Measurements from ENCODE around the gene UNC79.
"Not testable (repeated sequence)": the region's sequence is repeated elsewhere in the genome, so short reads cannot be mapped to it uniquely, and the experiment has no call there.

Gene UNC79

GRCh38 chr14:93430315-93431035, at the start of gene UNC79:
Gene UNC79, plus strand, starts transcription at chr14:93430939. Its CDS starts 91 bp downstream, at chr14:93431030.
- no peak for DNase-seq

- DNase-seq, result no peak
These were observed 49.1 kb upstream of the UNC79 start for GRCh38 chr14:93381644-93382043.

- not testable (repeated sequence) for DNase-seq
These were observed 46.5 kb upstream of the UNC79 start for GRCh38 chr14:93384256-93384655.

- DNase-seq, result no peak
These were observed 35.5 kb upstream of the UNC79 start for GRCh38 chr14:93395231-93395630.

GRCh38 chr14:93396456-93396855, 34.3 kb upstream of the UNC79 start:
- no peak for DNase-seq

GRCh38 chr14:93398491-93398890, 32.2 kb upstream of the UNC79 start:
- DNase-seq, result no peak

- no peak for DNase-seq
These were observed 27.8 kb upstream of the UNC79 start for GRCh38 chr14:93402951-93403350.

- DNase-seq, result no peak
These were observed 20.7 kb upstream of the UNC79 start for GRCh38 chr14:93410021-93410420.

GRCh38 chr14:93410893-93411292, 19.8 kb upstream of the UNC79 start:
- no peak for DNase-seq

GRCh38 chr14:93425136-93425535, 5.6 kb upstream of the UNC79 start:
- DNase-seq, result not testable (repeated sequence)

- no peak for DNase-seq
These were observed 4.0 kb upstream of the UNC79 start for GRCh38 chr14:93426750-93427149.

- no peak for DNase-seq
These were observed 414 bp downstream of the UNC79 start for GRCh38 chr14:93431036-93431670.

- no peak for DNase-seq
These were observed 23.5 kb downstream of the UNC79 start for GRCh38 chr14:93454224-93454623.

GRCh38 chr14:93456356-93456755, 25.6 kb downstream of the UNC79 start:
- DNase-seq, result no peak

GRCh38 chr14:93458234-93458633, 27.5 kb downstream of the UNC79 start:
- no peak for DNase-seq

- DNase-seq, result no peak
These were observed 31.7 kb downstream of the UNC79 start for GRCh38 chr14:93462479-93462878.

- DNase-seq, result no peak
These were observed 33.5 kb downstream of the UNC79 start for GRCh38 chr14:93464271-93464670.

- DNase-seq, result no peak
These were observed 44.7 kb downstream of the UNC79 start for GRCh38 chr14:93475471-93475870.

GRCh38 chr14:93476305-93476704, 45.6 kb downstream of the UNC79 start:
- DNase-seq, result no peak

GRCh38 chr14:93479074-93479473, 48.3 kb downstream of the UNC79 start:
- not testable (repeated sequence) for DNase-seq

- no peak for DNase-seq
These were observed 50.1 kb downstream of the UNC79 start for GRCh38 chr14:93480867-93481266.

GRCh38 chr14:93481758-93482157, 51.0 kb downstream of the UNC79 start:
- DNase-seq, result no peak

- no peak for DNase-seq
These were observed 59.3 kb downstream of the UNC79 start for GRCh38 chr14:93490001-93490400.

GRCh38 chr14:93493054-93493453, 62.3 kb downstream of the UNC79 start:
- no peak for DNase-seq

GRCh38 chr14:93493622-93494021, 62.9 kb downstream of the UNC79 start:
- DNase-seq, result not testable (repeated sequence)
